A673 (cell line): ENCODE results near the gene SLC9A1.

ENCODE experiments used
- CTCF ChIP-seq: fragments of 300-800, 200-600 bp; sonication (generic); conservative IDR thresholded peaks from 2 replicates; pipeline ENCODE4 v1.5.1; 2017; ENCODE audit warnings: low read depth, mild to moderate bottlenecking, antibody characterized with exemption, low read length, moderate library complexity, mixed read lengths
- EZH2 ChIP-seq: fragments of 200-600 bp; sonication (generic); IDR thresholded peaks from 2 replicates; pipeline ENCODE4 v1.6.1; 2017; ENCODE audit warnings: borderline replicate concordance, low read depth, mild to moderate bottlenecking, mixed read lengths, antibody characterized with exemption, low read length; ENCODE audit not compliant: poor library complexity, severe bottlenecking

- TF ChIP-seq CTCF (no peak), EZH2 (no peak)
These were observed 17.3 kb downstream of the SLC9A1 start for GRCh38 chr1:27137544-27138075.
